Measurements from ENCODE around the gene PNPLA5.

The PNPLA5 gene

DNA sequence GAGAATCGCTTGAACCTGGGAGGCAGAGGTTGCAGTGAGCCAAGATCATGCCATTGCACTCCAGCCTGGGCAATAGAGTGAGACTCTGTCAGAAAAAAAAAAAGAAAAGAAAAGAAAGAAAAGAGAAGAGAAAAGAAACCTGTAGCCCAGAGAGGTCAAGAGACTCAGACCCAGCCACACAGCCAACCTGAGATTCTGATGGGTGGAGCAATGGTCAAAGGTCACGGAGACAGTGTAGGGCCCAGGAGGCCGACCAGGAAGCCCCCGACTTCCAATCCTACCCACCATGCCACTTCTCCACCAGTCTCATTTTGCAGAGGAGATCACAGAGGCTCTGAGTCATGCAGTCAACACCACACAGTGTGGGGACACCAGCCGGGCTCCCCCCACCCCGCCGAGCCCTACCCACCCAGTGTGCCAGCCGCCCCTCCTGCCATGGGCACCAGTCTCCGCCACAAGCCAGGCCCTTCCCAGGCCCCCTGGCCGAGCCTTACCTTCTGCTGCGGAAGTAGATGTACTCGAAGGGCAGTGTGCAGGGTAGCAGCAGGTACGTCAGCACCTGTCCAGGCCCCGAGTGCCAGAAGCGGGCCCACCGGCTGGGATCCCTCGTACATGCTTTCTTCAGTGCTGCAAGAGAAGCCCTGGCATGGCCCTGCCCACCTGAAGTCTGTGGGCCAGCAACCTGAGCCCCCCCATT is 7.9 kb downstream of the PNPLA5 start:
- peaks cover 5% of the 10 kb centered on the region for H3K27me3 ChIP-seq (replicated peaks)
- in situ Hi-C loops (cut with HindIII; ENCODE audit: low pct_ligation_motif_present, low sequenced_read_pairs) = no loop called here
- DNase-seq = no peak
- no peaks in the 10 kb centered on the region for H3K36me3 ChIP-seq (replicated peaks)
- no peak overlapping the region for H3K4me3 ChIP-seq (ENCODE audit: low read depth, low read length)
- TF ChIP-seq CTCF (IDR thresholded peaks at IDR 0.05; ENCODE audit: low read depth, low read length, missing control alignments) = no peak
- no peak overlapping the region for H3K27ac ChIP-seq

DNA sequence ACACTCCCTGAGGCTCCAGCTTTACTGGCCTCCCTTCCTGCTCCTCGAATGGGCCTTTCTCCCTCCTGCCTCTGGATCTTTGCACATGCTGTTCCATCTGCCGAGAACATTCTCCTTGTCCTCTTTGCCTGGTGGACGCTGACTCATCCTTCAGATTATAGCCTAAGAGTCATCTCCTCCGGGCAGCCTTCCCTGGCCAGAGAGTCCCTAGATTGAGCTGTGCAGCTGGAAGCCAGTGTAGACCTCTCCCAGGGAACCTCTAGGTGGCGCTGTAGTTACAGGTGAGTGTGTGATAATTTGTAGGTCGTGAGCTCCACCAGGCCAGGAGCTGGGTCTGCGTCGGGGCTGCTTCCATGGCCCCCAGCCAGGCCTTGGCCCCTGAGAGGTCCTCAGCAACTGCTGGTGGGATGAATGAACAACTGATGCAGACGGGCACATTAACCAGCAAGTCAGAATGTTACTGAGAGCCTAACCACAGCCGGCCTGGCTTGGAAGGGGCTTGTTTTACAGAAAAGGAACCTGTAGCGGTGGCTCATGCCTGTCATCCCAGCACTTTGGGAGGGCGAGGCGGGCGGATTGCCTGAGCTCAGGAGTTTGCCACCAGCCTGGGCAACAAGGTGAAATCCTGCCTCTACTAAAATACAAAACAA is 8.7 kb downstream of the PNPLA5 start:
- in situ Hi-C loops (cut with HindIII; ENCODE audit: low pct_ligation_motif_present, low sequenced_read_pairs) = no loop called here

DNA sequence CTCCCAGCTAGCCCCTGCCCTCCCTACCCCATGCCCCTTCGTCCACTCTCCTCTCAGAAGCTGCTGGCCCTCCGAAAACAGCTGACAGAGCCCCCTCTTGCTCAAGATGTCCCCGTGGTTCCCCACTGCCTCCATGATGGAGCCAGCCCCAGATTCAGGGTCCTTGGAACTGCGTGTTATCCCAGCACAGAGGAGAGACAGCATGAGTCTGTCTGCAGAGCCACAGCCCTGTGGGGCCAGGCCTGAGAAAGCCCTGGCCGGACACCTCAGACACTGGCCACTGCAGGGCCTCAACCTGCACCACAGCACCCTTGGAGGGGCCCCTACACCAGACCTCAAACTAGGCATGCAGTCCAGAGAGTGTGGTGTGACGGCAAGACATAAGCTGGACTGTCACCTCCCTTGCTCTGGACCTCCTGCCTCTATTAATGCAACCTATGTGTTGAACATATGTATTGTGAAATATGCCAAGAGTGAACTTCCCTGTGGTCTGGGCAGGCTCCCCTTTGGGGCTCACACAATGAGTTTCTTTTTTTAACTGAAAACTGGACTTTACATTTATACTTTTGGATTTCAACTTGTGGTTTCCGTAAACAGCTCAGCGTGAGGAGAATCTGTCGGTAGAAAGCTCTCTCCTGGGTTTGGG is 9.6 kb downstream of the PNPLA5 start:
- Histone ChIP-seq H3K36me3 (replicated peaks) (no peaks in the 10 kb centered on the region), H3K27ac (no peak overlapping the region), H3K4me3 (ENCODE audit: low read depth, low read length) (no peak overlapping the region), H3K27me3 (replicated peaks) (peaks cover 1% of the 10 kb centered on the region)
- DNase-seq = no peak
- no peak for TF ChIP-seq CTCF (IDR thresholded peaks at IDR 0.05; ENCODE audit: low read depth, low read length, missing control alignments)
- in situ Hi-C loops (cut with HindIII; ENCODE audit: low pct_ligation_motif_present, low sequenced_read_pairs) = no loop called here

More for the DNA sequence above, 8.7 kb downstream of the PNPLA5 start:
- Histone ChIP-seq H3K4me3 (ENCODE audit: low read depth, low read length) (no peak overlapping the region), H3K27me3 (replicated peaks) (peaks cover 3% of the 10 kb centered on the region), H3K36me3 (replicated peaks) (no peaks in the 10 kb centered on the region), H3K27ac (no peak overlapping the region)
- TF ChIP-seq CTCF (IDR thresholded peaks at IDR 0.05; ENCODE audit: low read depth, low read length, missing control alignments) = peak; percentile 83
- DNase-seq = peak; percentile 71

GRCh38 chr22:43881091-43882061 is 10.4 kb downstream of the PNPLA5 start:
- Histone ChIP-seq H3K27me3 (replicated peaks) (no peaks in the 10 kb centered on the region), H3K36me3 (replicated peaks) (no peaks in the 10 kb centered on the region), H3K4me3 (ENCODE audit: low read depth, low read length) (no peak overlapping the region), H3K27ac (no peak overlapping the region)
- DNase-seq = no peak
- in situ Hi-C loops (cut with HindIII; ENCODE audit: low pct_ligation_motif_present, low sequenced_read_pairs) = no loop called here
- no peak for TF ChIP-seq CTCF (IDR thresholded peaks at IDR 0.05; ENCODE audit: low read depth, low read length, missing control alignments)

GRCh38 chr22:43880541-43880991 is 11.2 kb downstream of the PNPLA5 start:
- H3K36me3 ChIP-seq (replicated peaks) = no peaks in the 10 kb centered on the region
- TF ChIP-seq CTCF (IDR thresholded peaks at IDR 0.05; ENCODE audit: low read depth, low read length, missing control alignments) = no peak
- in situ Hi-C loops (cut with HindIII; ENCODE audit: low pct_ligation_motif_present, low sequenced_read_pairs) = no loop called here
- DNase-seq = no peak
- H3K27me3 ChIP-seq (replicated peaks) = peaks cover 2% of the 10 kb centered on the region
- H3K27ac ChIP-seq = no peak overlapping the region
- no peak overlapping the region for H3K4me3 ChIP-seq (ENCODE audit: low read depth, low read length)

All from brain microvascular endothelial cell (primary cell).